GM20000 (cell line): ENCODE results near the gene BTN1A1.

Source experiments
- DNase-seq: peaks from one replicate; pipeline ENCODE4 v3.0.0; 2012; ENCODE audit warnings: low spot score
- CTCF ChIP-seq: IDR thresholded peaks from 2 replicates; pipeline ENCODE4 v1.5.1; 2012; ENCODE audit warnings: mild to moderate bottlenecking, control low read depth; ENCODE audit errors: extremely low read depth, missing control alignments

BTN1A1 gene

GRCh38 chr6:26471970-26472369 is 28.1 kb upstream of the BTN1A1 start:
- no peak for TF ChIP-seq CTCF
- DNase-seq, result no peak

- no peak for DNase-seq
Observed at GRCh38 chr6:26472549-26473290, 27.4 kb upstream of the BTN1A1 start.

GRCh38 chr6:26473429-26473757 is 26.7 kb upstream of the BTN1A1 start:
- DNase-seq, result no peak
- no peak for TF ChIP-seq CTCF

More at GRCh38 chr6:26472549-26473290, 27.4 kb upstream of the BTN1A1 start:
- no peak for TF ChIP-seq CTCF

- peak; percentile 82 for DNase-seq
- TF ChIP-seq CTCF, result no peak
Observed at GRCh38 chr6:26473758-26474438, 26.2 kb upstream of the BTN1A1 start.

- DNase-seq, result no peak
- no peak for TF ChIP-seq CTCF
Observed at GRCh38 chr6:26474439-26474881, 25.6 kb upstream of the BTN1A1 start.

- no peak for TF ChIP-seq CTCF
- DNase-seq, result no peak
Observed at GRCh38 chr6:26475823-26476729, 24.0 kb upstream of the BTN1A1 start.
